ENCODE measurements around the gene IRF4. TPM values are rescaled to one million over a fixed set of nuclear protein-coding genes. Genes with fewer than 3 reads are reported as not detected.
"Not testable (repeated sequence)": the region's sequence is repeated elsewhere in the genome, so short reads cannot be mapped to it uniquely, and the experiment has no call there.

The IRF4 gene
- total RNA-seq, 2 experiments from 2014 or later, result 409 to 439 TPM

DNA sequence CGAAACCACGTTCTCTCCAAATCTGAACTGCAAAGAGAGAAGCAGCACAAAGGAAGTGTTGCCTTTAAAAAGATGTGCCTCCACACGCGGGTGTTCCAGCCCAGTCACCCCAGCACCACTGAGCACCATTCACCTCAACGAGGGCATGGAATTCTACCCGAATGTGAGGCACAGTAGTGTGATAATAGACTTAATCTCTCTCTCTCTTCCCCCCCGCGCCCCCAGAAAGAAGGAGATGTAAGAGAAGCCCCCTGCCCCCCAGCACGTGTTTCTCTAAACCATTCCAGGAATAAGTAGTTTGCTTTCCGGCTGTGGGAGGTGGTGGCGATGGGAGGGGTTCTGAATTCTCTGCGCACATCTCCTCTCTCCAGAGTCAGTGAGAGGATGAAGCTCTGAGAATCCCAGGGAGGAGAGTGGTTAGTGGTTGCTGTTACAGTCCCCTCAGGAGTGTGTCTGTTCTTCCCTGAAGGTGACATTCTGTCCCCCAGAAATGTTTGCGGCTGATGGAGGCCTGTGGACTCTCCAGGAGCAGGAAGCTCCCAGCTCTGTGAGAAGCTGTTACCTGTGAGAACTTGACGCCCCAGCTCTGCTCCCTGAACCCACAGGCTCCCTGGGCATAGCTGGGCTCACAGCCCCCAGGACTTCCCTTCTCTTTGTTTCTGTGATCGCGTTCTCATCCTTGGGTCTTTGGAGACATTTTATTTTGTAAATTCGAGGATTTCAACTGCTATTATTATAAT, 23.5 kb upstream of the IRF4 start:
- Mint-ChIP-seq H3K27ac (no peak overlapping the region), H3K4me3 (no peak overlapping the region), H3K4me1 (ENCODE audit: low read depth) (no peaks in the 10 kb centered on the region), H3K36me3 (ENCODE audit: low read depth) (no peaks in the 10 kb centered on the region), H3K9me3 (peaks cover 13% of the 10 kb centered on the region), H3K27me3 (peaks cover 13% of the 10 kb centered on the region)
- ChIA-PET CTCF (no interaction called here), POLR2A (no interaction called here)
- no peak for TF ChIP-seq CTCF (IDR thresholded peaks at IDR 0.05)
- ATAC-seq (no peak), DNase-seq (no peak)
- intact Hi-C loops (cut with micrococcal nuclease), result no loop called here

GRCh38 chr6:369559-370431, 21.8 kb upstream of the IRF4 start:
- POLR2A ChIA-PET, result interaction anchor here (0.6 to 1.0 kb wide), 3 partner anchors 10 to 225 kb away, joined by 3 read pairs; no protein-coding TSS in a partner anchor

DNA sequence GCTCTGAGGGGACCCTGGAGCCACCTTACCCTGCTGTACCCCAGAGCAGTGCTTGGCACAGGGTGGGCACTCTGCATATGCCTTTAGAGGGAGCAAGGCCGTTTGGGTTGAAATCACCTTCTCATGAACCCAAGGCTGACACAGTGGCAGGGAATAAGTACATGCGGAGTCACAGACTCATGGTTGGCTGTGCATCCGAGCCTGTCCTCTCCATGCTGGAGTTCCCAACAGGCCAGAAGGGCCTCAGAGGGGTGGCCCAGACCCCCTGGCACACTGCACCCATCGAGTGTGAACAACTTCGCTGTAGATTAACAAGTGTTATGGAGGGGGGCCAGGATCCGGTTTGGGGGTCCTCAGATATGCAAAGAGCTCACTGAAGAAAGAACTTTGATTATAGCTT, 21.0 kb upstream of the IRF4 start:
- TF ChIP-seq CTCF (IDR thresholded peaks at IDR 0.05), result no peak
- ATAC-seq (no peak), DNase-seq (no peak)
- Mint-ChIP-seq H3K27me3 (peaks cover 21% of the 10 kb centered on the region), H3K36me3 (ENCODE audit: low read depth) (no peaks in the 10 kb centered on the region), H3K4me3 (no peak overlapping the region), H3K27ac (no peak overlapping the region), H3K4me1 (ENCODE audit: low read depth) (no peaks in the 10 kb centered on the region), H3K9me3 (no peaks in the 10 kb centered on the region)
- ChIA-PET CTCF (interaction anchor here (0.8 to 1.0 kb wide), 2 partner anchors 58 to 182 kb away, joined by 3 read pairs; no protein-coding TSS in a partner anchor), POLR2A (interaction anchor here (0.6 kb wide), 1 partner anchor 224 kb away, joined by 3 read pairs; no protein-coding TSS in a partner anchor)
- intact Hi-C loops (cut with micrococcal nuclease), result no loop called here

More at GRCh38 chr6:369559-370431, 21.8 kb upstream of the IRF4 start:
- no peaks in the 10 kb centered on the region for H3K36me3 Mint-ChIP-seq (ENCODE audit: low read depth)
- H3K27ac Mint-ChIP-seq, result no peak overlapping the region
- ATAC-seq, result no peak
- H3K4me3 Mint-ChIP-seq, result no peak overlapping the region
- H3K4me1 Mint-ChIP-seq (ENCODE audit: low read depth), result no peaks in the 10 kb centered on the region
- intact Hi-C loops (cut with micrococcal nuclease), result no loop called here
- CTCF ChIA-PET, result interaction anchor here (1.0 kb wide), 1 partner anchor 181 kb away, joined by 3 read pairs; no protein-coding TSS in a partner anchor
- H3K27me3 Mint-ChIP-seq, result peaks cover 18% of the 10 kb centered on the region
- TF ChIP-seq CTCF (IDR thresholded peaks at IDR 0.05), result no peak
- no peaks in the 10 kb centered on the region for H3K9me3 Mint-ChIP-seq
- no peak for DNase-seq

- peaks cover 25% of the 10 kb centered on the region for H3K27me3 Mint-ChIP-seq
- intact Hi-C loops (cut with micrococcal nuclease); H3K4me3 Mint-ChIP-seq; H3K4me1 Mint-ChIP-seq (ENCODE audit: low read depth); DNase-seq; H3K27ac Mint-ChIP-seq; H3K36me3 Mint-ChIP-seq (ENCODE audit: low read depth); POLR2A ChIA-PET; ATAC-seq; H3K9me3 Mint-ChIP-seq: not testable (repeated sequence)
- CTCF ChIA-PET, result interaction anchor here (1.5 kb wide), 1 partner anchor 11 kb away, joined by 4 read pairs; no protein-coding TSS in a partner anchor
These were observed 19.7 kb upstream of the IRF4 start for GRCh38 chr6:371851-372250.

- H3K27ac Mint-ChIP-seq, result no peak overlapping the region
- ATAC-seq (no peak), DNase-seq (no peak)
- no peak for TF ChIP-seq CTCF (IDR thresholded peaks at IDR 0.05)
- ChIA-PET CTCF (interaction anchor here (1.5 kb wide), 1 partner anchor 11 kb away, joined by 4 read pairs; no protein-coding TSS in a partner anchor), POLR2A (no interaction called here)
- H3K27me3 Mint-ChIP-seq, result peaks cover 28% of the 10 kb centered on the region
- peaks cover 6% of the 10 kb centered on the region for H3K4me1 Mint-ChIP-seq (ENCODE audit: low read depth)
- no peak overlapping the region for H3K4me3 Mint-ChIP-seq
- H3K36me3 Mint-ChIP-seq (ENCODE audit: low read depth), result no peaks in the 10 kb centered on the region
- intact Hi-C loops (cut with micrococcal nuclease), result no loop called here
- H3K9me3 Mint-ChIP-seq, result no peaks in the 10 kb centered on the region
These were observed 19.1 kb upstream of the IRF4 start for GRCh38 chr6:372336-372911.
